GM12878 (cell line): ENCODE results near the gene ATXN7L3B. TPM values are rescaled to one million over a fixed set of nuclear protein-coding genes. Genes with fewer than 3 reads are reported as not detected.

Source experiments
- ATAC-seq: fragments of 200-7000 bp; cut with Tn5 transposase; 3 replicates; pipeline ENCODE4 v1.9.1; 2020; ENCODE audit warnings: mild to moderate bottlenecking, moderate library complexity
- BruUV-seq: library from RNA; stranded (reverse); fragments of 400-500 nt; replicated peaks from 2 replicates; lab custom pipeline; 2021; lab: Mats Ljungman, UMichigan
- CTCF ChIA-PET: fragments of 300-600 bp; sonication (Branson Sonifier 250); formaldehyde crosslinking; extraction: SDS; loops from one replicate; lab custom pipeline; 2021; ENCODE audit warnings: inconsistent platforms; lab: Yijun Ruan, JAX
- POLR2A ChIA-PET: fragments of 350-600 bp; formaldehyde crosslinking; extraction: SDS; loops from one replicate; lab custom pipeline; 2021; ENCODE audit warnings: inconsistent platforms; lab: Charles Lee
- RAD21 ChIA-PET: fragments of 300-600 bp; sonication (Branson Sonifier 250); formaldehyde crosslinking; loops from one replicate; lab custom pipeline; 2023; ENCODE audit warnings: antibody characterized with exemption; ENCODE audit not compliant: unreplicated experiment; lab: Charles Lee
- SMC1A ChIA-PET: fragments of 300-600 bp; sonication (Branson Sonifier 250); formaldehyde crosslinking; loops from one replicate; lab custom pipeline; 2023; ENCODE audit not compliant: unreplicated experiment, uncharacterized antibody; lab: Charles Lee
- DNase-seq: peaks from one replicate; pipeline ENCODE4 v3.0.0-alpha.2; 2011; ENCODE audit warnings: low read depth, low spot score
- FAIRE-seq: peaks from 3 replicates; lab custom pipeline; 2011; peaks lifted over from hg19 to GRCh38; lab: Jason Lieb, UNC
- H2AFZ ChIP-seq: 2 replicates; pipeline ENCODE4 v1.6.0; 2011; ENCODE audit warnings: low read depth, low read length, control low read depth; ENCODE audit not compliant: control insufficient read depth
- H3K27ac ChIP-seq: 2 replicates; pipeline ENCODE4 v1.5.1; 2011; ENCODE audit warnings: control low read depth; ENCODE audit not compliant: control insufficient read depth, insufficient read depth
- H3K27me3 ChIP-seq, 2 experiments: replicated peaks in 1 of 2; 2 replicates each; pipeline versions ENCODE4 v1.6.0 to v1.6.1; 2011; ENCODE audit warnings: low read length in 1 of 2; ENCODE audit not compliant: control insufficient read depth in 2 of 2, insufficient read depth in 2 of 2
- H3K36me3 ChIP-seq, 2 experiments: 2 replicates each; pipeline ENCODE4 v1.5.1; 2011; ENCODE audit warnings: low read length in 1 of 2; ENCODE audit not compliant: control insufficient read depth in 2 of 2, insufficient read depth in 2 of 2
- H3K4me1 ChIP-seq: 2 replicates; pipeline ENCODE4 v1.6.1; 2011; ENCODE audit warnings: mild to moderate bottlenecking, low read length, moderate library complexity, mixed read lengths; ENCODE audit not compliant: control insufficient read depth, insufficient read depth
- H3K4me2 ChIP-seq: 2 replicates; pipeline ENCODE4 v1.6.0; 2011; ENCODE audit warnings: control low read depth; ENCODE audit not compliant: control insufficient read depth, insufficient read depth
- H3K4me3 ChIP-seq: fragments of 200-600 bp; sonication (generic); 2 replicates; pipeline ENCODE4 v1.5.1; 2016
- H3K79me2 ChIP-seq: 2 replicates; pipeline ENCODE4 v1.6.0; 2011; ENCODE audit warnings: low read length; ENCODE audit not compliant: control insufficient read depth, insufficient read depth
- H3K9ac ChIP-seq: 2 replicates; pipeline ENCODE4 v1.8.0; 2011; ENCODE audit warnings: low read length, control low read depth, mixed read lengths; ENCODE audit not compliant: control insufficient read depth, insufficient read depth
- H3K9me3 ChIP-seq: replicated peaks from 3 replicates; pipeline ENCODE4 v1.5.1; 2011; ENCODE audit warnings: mild to moderate bottlenecking, low read length; ENCODE audit not compliant: control insufficient read depth, insufficient read depth
- H4K20me1 ChIP-seq: 2 replicates; pipeline ENCODE4 v1.6.0; 2011; ENCODE audit not compliant: control insufficient read depth, insufficient read depth
- CEBPB ChIP-seq, 2 experiments: fragments of 150-350 bp in 1 of 2; IDR thresholded peaks; 2 replicates each; pipeline ENCODE4 v1.6.1; 2012 to 2014; ENCODE audit warnings: low read depth in 2 of 2, low read length in 2 of 2, borderline replicate concordance in 1 of 2, inconsistent platforms in 1 of 2
- CREB1 ChIP-seq: IDR thresholded peaks from 2 replicates; pipeline ENCODE4 v1.6.1; 2012; ENCODE audit warnings: low read depth, mild to moderate bottlenecking, inconsistent platforms
- E2F4 ChIP-seq: IDR thresholded peaks from 2 replicates; pipeline ENCODE4 v1.6.1; 2012; ENCODE audit warnings: low read depth, low read length, improper control_type of control experiment
- EED ChIP-seq: sonication (generic); IDR thresholded peaks from 2 replicates; pipeline ENCODE4 v1.6.1; 2016; ENCODE audit warnings: antibody characterized with exemption, low read depth
- KDM1A ChIP-seq: fragments of 200-600 bp; sonication (generic); IDR thresholded peaks from 2 replicates; pipeline ENCODE4 v1.6.1; 2016; ENCODE audit warnings: borderline replicate concordance
- NR2C1 ChIP-seq: fragments of 450-650 bp; IDR thresholded peaks from 2 replicates; pipeline ENCODE4 v1.6.1; 2017; ENCODE audit warnings: antibody characterized with exemption, mild to moderate bottlenecking, moderate library complexity
- PBX3 ChIP-seq: IDR thresholded peaks from 2 replicates; pipeline ENCODE4 v1.6.1; 2011; ENCODE audit warnings: mild to moderate bottlenecking, low read depth, low read length, moderate library complexity; ENCODE audit not compliant: insufficient replicate concordance
- POLR2A ChIP-seq: IDR thresholded peaks from 2 replicates; pipeline ENCODE4 v1.6.1; 2011; ENCODE audit warnings: low read depth, mild to moderate bottlenecking, low read length
- SIX5 ChIP-seq: IDR thresholded peaks from 2 replicates; pipeline ENCODE4 v1.6.1; 2011; ENCODE audit warnings: mild to moderate bottlenecking, low read depth, low read length, moderate library complexity; ENCODE audit not compliant: severe bottlenecking
- SMAD1 ChIP-seq: fragments of 450-650 bp; IDR thresholded peaks from 2 replicates; pipeline ENCODE4 v1.6.1; 2018; ENCODE audit warnings: mild to moderate bottlenecking, low read depth; ENCODE audit not compliant: partially characterized antibody
- SPI1 ChIP-seq: IDR thresholded peaks from 2 replicates; pipeline ENCODE4 v1.6.1; 2011; ENCODE audit warnings: low read depth, mild to moderate bottlenecking, low read length, moderate library complexity, borderline replicate concordance; ENCODE audit not compliant: insufficient read depth
- SREBF1 ChIP-seq: IDR thresholded peaks from 2 replicates; pipeline ENCODE4 v1.6.1; 2012; ENCODE audit warnings: mild to moderate bottlenecking, low read length
- STAT1 ChIP-seq: fragments of 450-650 bp; conservative IDR thresholded peaks from 2 replicates; pipeline ENCODE4 v1.6.1; 2014; ENCODE audit warnings: antibody characterized with exemption, mild to moderate bottlenecking
- ZBED1 ChIP-seq: IDR thresholded peaks from 2 replicates; pipeline ENCODE4 v1.6.1; 2016; ENCODE audit warnings: borderline replicate concordance
- WGBS: methylation state at CpG from one replicate; pipeline ENCODE4 v1.1.6; 2016; ENCODE audit warnings: low lambda C conversion rate; ENCODE audit not compliant: insufficient replicate concordance, insufficient coverage; ENCODE audit errors: missing lambda C conversion rate; 5-methylcytosine and 5-hydroxymethylcytosine counted together
- in situ Hi-C: fragments of 300-500 bp; cut with MboI; formaldehyde crosslinking; loops from 9 replicates; pipeline ENCODE4 v1.14.3; 2018; ENCODE audit warnings: mixed read lengths
- intact Hi-C: fragments of 100-400 bp; cut with micrococcal nuclease; formaldehyde crosslinking; loops from one replicate; pipeline ENCODE4 v1.14.2; 2022; ENCODE audit not compliant: unreplicated experiment
- polyA plus RNA-seq, 11 experiments: library from polyadenylated mRNA; depleted of rRNA in 4 of 11; unstranded in 6 of 11; stranded (reverse) in 5 of 11; fragments of >200 nt; fragmentation: Nextera tagmentation in 4 of 11; fragmentation: Illumina TruSeq in 1 of 11; extraction: Ambion mirVana in 4 of 11; extraction: Trizol in 1 of 11; gene quantifications; 1 replicate in 1 of 11; 2 replicates in 10 of 11; pipeline versions ENCODE4 v1.2.1 to v1.2.3, GENCODE V29; 2011 to 2016; ENCODE audit warnings: inconsistent platforms in 2 of 11, missing spikeins in 2 of 11, low read depth in 1 of 11
- total RNA-seq, 4 experiments: library from RNA; depleted of rRNA in 3 of 4; stranded (reverse); fragments of >200 nt in 3 of 4; fragmentation: Illumina TruSeq in 1 of 4; extraction: Trizol in 1 of 4; gene quantifications; 2 replicates each; pipeline versions ENCODE4 v1.2.1 to v1.2.3, GENCODE V29; 2013 to 2021

Gene ATXN7L3B
- total and polyA plus RNA-seq, 10 of the 15 experiments (the other 5 are each of a cell fraction or from before 2014, with no cell fraction given): 6.3 to 36.1 (median 21.7) TPM

- H3K36me3 ChIP-seq: no peaks in the 10 kb centered on the region
- no peak overlapping the region for H3K4me2 ChIP-seq
- CTCF ChIA-PET: no interaction called here
- TF ChIP-seq CREB1: no peak
- TF ChIP-seq KDM1A: no peak
- no peak for TF ChIP-seq SREBF1
- TF ChIP-seq SMAD1: no peak
- no peak for TF ChIP-seq ZBED1
- no peak for TF ChIP-seq SIX5
- no peak for TF ChIP-seq SPI1
- no peak for TF ChIP-seq PBX3
- no peak for TF ChIP-seq POLR2A
- TF ChIP-seq CEBPB (IDR thresholded peaks at IDR 0.05; ENCODE audit: borderline replicate concordance in 1 of 2, low read depth in 2 of 2, low read length in 2 of 2): no peak
- no peak for TF ChIP-seq STAT1
- TF ChIP-seq E2F4: no peak
- TF ChIP-seq NR2C1: no peak
- TF ChIP-seq EED: no peak
- H4K20me1 ChIP-seq: no peaks in the 10 kb centered on the region
- DNase-seq (no peak), FAIRE-seq (no peak), ATAC-seq (no peak)
- POLR2A ChIA-PET: no interaction called here
- RAD21 ChIA-PET: no interaction called here
- BruUV-seq: no TSS peak
- no peaks in the 10 kb centered on the region for H3K79me2 ChIP-seq
- H3K27ac ChIP-seq: no peak overlapping the region
- intact Hi-C loops: no loop called here
- no peak overlapping the region for H3K4me3 ChIP-seq
- H3K27me3 ChIP-seq: no peaks in the 10 kb centered on the region
- no peaks in the 10 kb centered on the region for H3K9me3 ChIP-seq
- in situ Hi-C loops: no loop called here
- no peaks in the 10 kb centered on the region for H3K4me1 ChIP-seq
- H2AFZ ChIP-seq: no peak overlapping the region
- SMC1A ChIA-PET: no interaction called here
- 40% methylated on average over 15 of the region's 15 CpGs for WGBS
- no peak overlapping the region for H3K9ac ChIP-seq
These were observed 23.4 kb upstream of the ATXN7L3B start for GRCh38 chr12:74514098-74514872.
